Measurements from ENCODE around the gene ABCA12.

The ABCA12 gene

GRCh38 chr2:215138479-215138878 is at the start of gene ABCA12:
Gene ABCA12, minus strand, starts transcription at chr2:215138626. Its CDS starts 418 bp downstream, at chr2:215138208.
- Histone ChIP-seq H3K27me3 (ENCODE audit: low read depth, low read length) (no peaks in the 10 kb centered on the region), H4K20me1 (ENCODE audit: insufficient read depth, low read length) (no peaks in the 10 kb centered on the region), H3K27ac (ENCODE audit: low read length) (0 out of 2 replicates have a peak within 1 kb of the TSS, but pooled peaks have one; percentile 23), H3K36me3 (replicated peaks; ENCODE audit: low read depth, low read length) (no peaks in the 10 kb centered on the region), H3K4me1 (ENCODE audit: low read length) (peaks cover 35% of the 10 kb centered on the region), H3K9ac (ENCODE audit: low read length) (no peak within 1 kb of the TSS), H3K4me2 (ENCODE audit: low read length) (peak within 1 kb of the TSS; percentile 56), H3K9me3 (ENCODE audit: insufficient read depth, low read length) (no peaks in the 10 kb centered on the region), H3K79me2 (ENCODE audit: low read length) (no peaks in the 10 kb centered on the region), H3K4me3 (ENCODE audit: low read length) (peak within 1 kb of the TSS; percentile 28), H2AFZ (ENCODE audit: low read depth, low read length) (no peak within 1 kb of the TSS)
- TF ChIP-seq EZH2phosphoT487 (IDR thresholded peaks at IDR 0.05; ENCODE audit: low read depth) (no peak), CTCF (IDR thresholded peaks at IDR 0.05; ENCODE audit: low read depth, low read length) (no peak)

GRCh38 chr2:215188078-215188477 is 49.7 kb upstream of the ABCA12 start:
- H3K4me2 ChIP-seq (ENCODE audit: low read length): no peak overlapping the region
- no peak for TF ChIP-seq EZH2phosphoT487 (IDR thresholded peaks at IDR 0.05; ENCODE audit: low read depth)
- no peak for TF ChIP-seq CTCF (IDR thresholded peaks at IDR 0.05; ENCODE audit: low read depth, low read length)

GRCh38 chr2:215186021-215186420 is 47.6 kb upstream of the ABCA12 start:
- no peaks in the 10 kb centered on the region for H3K79me2 ChIP-seq (ENCODE audit: low read length)
- H3K27me3 ChIP-seq (ENCODE audit: low read depth, low read length): no peaks in the 10 kb centered on the region
- no peaks in the 10 kb centered on the region for H3K4me1 ChIP-seq (ENCODE audit: low read length)
- H3K9ac ChIP-seq (ENCODE audit: low read length): no peak overlapping the region
- H4K20me1 ChIP-seq (ENCODE audit: insufficient read depth, low read length): no peaks in the 10 kb centered on the region
- TF ChIP-seq CTCF (IDR thresholded peaks at IDR 0.05; ENCODE audit: low read depth, low read length): no peak
- TF ChIP-seq EZH2phosphoT487 (IDR thresholded peaks at IDR 0.05; ENCODE audit: low read depth): no peak
- H3K4me2 ChIP-seq (ENCODE audit: low read length): no peak overlapping the region
- no peak overlapping the region for H3K4me3 ChIP-seq (ENCODE audit: low read length)
- H3K36me3 ChIP-seq (replicated peaks; ENCODE audit: low read depth, low read length): no peaks in the 10 kb centered on the region
- H2AFZ ChIP-seq (ENCODE audit: low read depth, low read length): no peak overlapping the region
- no peaks in the 10 kb centered on the region for H3K9me3 ChIP-seq (ENCODE audit: insufficient read depth, low read length)
- H3K27ac ChIP-seq (ENCODE audit: low read length): no peak overlapping the region

More at GRCh38 chr2:215188078-215188477, 49.7 kb upstream of the ABCA12 start:
- H3K9ac ChIP-seq (ENCODE audit: low read length): no peak overlapping the region
- no peaks in the 10 kb centered on the region for H3K27me3 ChIP-seq (ENCODE audit: low read depth, low read length)
- H2AFZ ChIP-seq (ENCODE audit: low read depth, low read length): no peak overlapping the region
- H3K79me2 ChIP-seq (ENCODE audit: low read length): no peaks in the 10 kb centered on the region
- no peak overlapping the region for H3K27ac ChIP-seq (ENCODE audit: low read length)
- no peaks in the 10 kb centered on the region for H3K9me3 ChIP-seq (ENCODE audit: insufficient read depth, low read length)
- H3K4me3 ChIP-seq (ENCODE audit: low read length): no peak overlapping the region
- no peaks in the 10 kb centered on the region for H4K20me1 ChIP-seq (ENCODE audit: insufficient read depth, low read length)
- no peaks in the 10 kb centered on the region for H3K36me3 ChIP-seq (replicated peaks; ENCODE audit: low read depth, low read length)
- H3K4me1 ChIP-seq (ENCODE audit: low read length): no peaks in the 10 kb centered on the region

GRCh38 chr2:215178121-215178520 is 39.7 kb upstream of the ABCA12 start:
- H3K9me3 ChIP-seq (ENCODE audit: insufficient read depth, low read length): no peaks in the 10 kb centered on the region
- TF ChIP-seq CTCF (IDR thresholded peaks at IDR 0.05; ENCODE audit: low read depth, low read length): no peak
- TF ChIP-seq EZH2phosphoT487 (IDR thresholded peaks at IDR 0.05; ENCODE audit: low read depth): no peak
- no peak overlapping the region for H3K4me3 ChIP-seq (ENCODE audit: low read length)
- no peaks in the 10 kb centered on the region for H4K20me1 ChIP-seq (ENCODE audit: insufficient read depth, low read length)
- no peaks in the 10 kb centered on the region for H3K4me1 ChIP-seq (ENCODE audit: low read length)
- H3K36me3 ChIP-seq (replicated peaks; ENCODE audit: low read depth, low read length): no peaks in the 10 kb centered on the region
- H2AFZ ChIP-seq (ENCODE audit: low read depth, low read length): no peak overlapping the region
- H3K4me2 ChIP-seq (ENCODE audit: low read length): no peak overlapping the region
- H3K79me2 ChIP-seq (ENCODE audit: low read length): no peaks in the 10 kb centered on the region
- no peak overlapping the region for H3K27ac ChIP-seq (ENCODE audit: low read length)
- H3K9ac ChIP-seq (ENCODE audit: low read length): no peak overlapping the region
- H3K27me3 ChIP-seq (ENCODE audit: low read depth, low read length): no peaks in the 10 kb centered on the region
